Inferior parietal cortex (tissue), 1 donor: ENCODE measurements around the gene FJX1.

Source experiments
- DNase-seq: peaks from one replicate; pipeline ENCODE4 v3.0.0-alpha.2; 2016; ENCODE audit errors: extremely low spot score

The FJX1 gene, protein sequence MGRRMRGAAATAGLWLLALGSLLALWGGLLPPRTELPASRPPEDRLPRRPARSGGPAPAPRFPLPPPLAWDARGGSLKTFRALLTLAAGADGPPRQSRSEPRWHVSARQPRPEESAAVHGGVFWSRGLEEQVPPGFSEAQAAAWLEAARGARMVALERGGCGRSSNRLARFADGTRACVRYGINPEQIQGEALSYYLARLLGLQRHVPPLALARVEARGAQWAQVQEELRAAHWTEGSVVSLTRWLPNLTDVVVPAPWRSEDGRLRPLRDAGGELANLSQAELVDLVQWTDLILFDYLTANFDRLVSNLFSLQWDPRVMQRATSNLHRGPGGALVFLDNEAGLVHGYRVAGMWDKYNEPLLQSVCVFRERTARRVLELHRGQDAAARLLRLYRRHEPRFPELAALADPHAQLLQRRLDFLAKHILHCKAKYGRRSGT

DNA sequence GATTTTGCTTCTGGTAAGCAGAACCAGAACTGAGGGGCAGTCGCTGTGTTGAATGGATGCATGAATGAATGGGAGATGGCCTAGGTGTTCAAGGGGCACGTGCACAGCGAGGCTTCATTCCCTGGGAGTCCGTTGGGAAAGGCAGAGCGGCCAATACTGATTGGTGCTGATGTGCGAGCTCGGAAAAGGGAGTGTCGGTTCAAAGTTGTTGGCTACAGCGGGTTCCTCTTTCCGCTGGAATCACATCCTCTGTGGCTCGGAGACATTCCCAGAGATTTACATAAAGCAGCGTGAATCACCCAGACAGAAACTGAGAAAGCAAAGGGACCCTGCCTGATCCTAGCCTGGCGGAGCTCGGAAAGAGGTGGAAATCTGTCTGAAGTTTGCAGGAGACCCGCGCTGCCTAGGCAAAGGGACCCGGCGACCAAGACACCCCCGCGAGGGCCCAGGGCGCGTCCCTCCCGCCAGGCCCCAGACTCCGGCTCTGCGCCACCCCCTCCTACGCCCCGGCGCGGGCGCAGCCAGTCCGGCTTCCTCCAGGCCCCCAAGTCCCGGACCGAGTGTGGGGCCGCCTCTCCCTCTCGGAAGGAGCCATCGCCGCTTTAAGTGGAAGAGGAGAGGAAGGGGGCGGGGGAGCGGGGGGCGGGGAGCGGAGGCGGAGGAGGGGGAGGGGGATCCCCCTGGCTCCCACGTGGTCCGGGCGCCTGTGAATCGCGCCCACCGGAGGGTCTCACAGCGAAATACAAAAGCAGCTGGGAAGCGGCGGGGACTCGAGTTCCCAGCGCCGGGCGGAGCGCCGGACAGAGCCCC is at the start of gene FJX1:
TSS of gene FJX1 (plus strand) at position 774 of the 810 bp plus-strand sequence. CDS start 177 bp downstream, outside the sequence.
- DNase-seq = peak; percentile 39

DNA sequence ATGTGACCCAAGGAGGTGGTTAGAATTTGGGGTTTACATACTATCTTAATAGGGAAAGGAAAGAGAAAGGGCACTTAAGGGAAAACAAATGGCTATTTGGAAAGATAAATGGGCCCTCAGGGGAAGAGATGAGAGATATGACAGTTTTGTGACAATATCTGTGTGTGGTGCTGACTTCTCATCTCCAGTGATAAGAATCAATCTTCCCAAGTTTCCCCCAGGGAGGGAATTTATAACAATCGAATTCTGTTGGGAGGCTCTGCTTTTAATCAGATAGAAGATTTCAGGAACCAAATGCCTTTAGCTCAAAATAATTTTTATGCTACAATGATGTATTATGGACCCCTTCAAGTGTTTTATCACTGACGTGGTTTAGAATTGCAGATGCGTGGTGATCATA is 46.6 kb upstream of the FJX1 start:
- DNase-seq = no peak

DNA sequence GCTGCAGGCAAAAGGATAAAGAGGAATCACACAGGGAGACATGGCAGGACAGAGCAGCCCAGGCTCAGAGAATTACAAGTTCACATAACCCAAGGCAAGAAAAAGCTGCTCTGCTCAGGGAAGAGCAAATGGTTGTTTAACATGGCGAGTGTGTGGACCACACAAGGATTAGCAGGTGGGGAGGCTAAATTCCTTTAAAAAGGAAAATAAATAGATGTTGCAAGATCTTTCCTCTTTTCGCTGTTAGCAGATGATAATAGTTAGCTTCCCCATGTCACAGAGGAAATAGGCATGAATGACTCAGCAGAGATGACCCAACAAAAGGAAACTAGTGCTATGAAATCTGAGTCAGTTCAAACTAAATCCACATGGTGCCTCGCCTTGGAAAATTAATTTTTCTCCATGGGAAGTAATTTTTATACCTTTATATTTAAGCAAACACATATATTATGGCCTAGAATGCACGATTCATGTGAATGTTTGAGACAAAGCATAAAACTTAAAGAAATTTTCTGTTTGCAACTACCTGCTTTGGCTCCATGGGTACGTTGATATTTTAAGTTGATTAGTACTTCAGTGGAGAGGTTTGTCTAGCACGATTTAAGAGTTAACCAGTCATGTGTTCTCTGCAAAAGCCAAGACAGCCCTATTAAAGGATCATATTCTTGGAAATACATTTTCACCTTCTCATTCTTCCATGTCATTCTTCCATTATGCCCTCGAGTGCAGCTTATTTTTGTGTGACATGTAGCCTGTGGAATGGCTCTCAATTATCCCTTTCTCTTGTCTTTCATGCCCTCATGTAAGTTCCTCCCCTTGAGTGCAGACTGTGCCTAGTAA is 38.5 kb upstream of the FJX1 start:
- no peak for DNase-seq

DNA sequence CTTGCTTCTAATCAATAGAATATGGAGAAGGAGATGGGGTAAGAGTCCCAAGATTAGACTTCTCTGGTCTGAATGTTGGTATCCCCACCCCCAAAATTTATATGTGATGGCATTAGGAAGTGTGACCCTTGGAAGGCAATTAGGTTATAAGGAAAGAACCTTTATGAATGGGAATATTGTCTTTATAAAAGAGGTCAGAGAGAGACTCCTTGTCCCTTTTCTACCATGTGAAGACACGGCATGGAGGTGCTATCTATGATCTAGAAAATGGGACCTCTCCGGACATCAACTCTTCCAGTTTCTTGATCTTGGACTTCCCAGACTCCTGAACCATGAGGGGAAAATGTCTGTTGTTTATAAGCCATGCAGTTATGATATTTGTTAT is 37.9 kb upstream of the FJX1 start:
- DNase-seq = no peak

DNA sequence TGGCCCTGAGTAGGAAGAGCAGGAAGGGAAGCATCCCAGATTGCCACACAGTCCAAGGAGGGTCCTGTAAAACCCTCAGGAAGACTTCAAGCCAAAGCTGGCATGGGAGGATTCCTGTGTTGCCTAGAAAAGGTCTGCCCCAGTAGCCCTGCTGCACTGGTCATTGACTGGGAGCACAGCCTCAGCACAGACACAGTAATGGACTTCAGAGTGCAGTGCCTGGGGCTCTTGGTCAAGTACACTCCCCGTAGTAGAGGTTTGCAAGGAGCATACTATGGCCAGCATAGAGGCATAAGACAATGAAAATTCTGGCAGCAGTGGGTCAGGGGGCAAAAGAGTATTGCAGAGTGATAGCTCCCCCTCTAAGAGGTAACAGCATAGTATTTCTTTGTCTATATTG is 36.2 kb upstream of the FJX1 start:
- no peak for DNase-seq

DNA sequence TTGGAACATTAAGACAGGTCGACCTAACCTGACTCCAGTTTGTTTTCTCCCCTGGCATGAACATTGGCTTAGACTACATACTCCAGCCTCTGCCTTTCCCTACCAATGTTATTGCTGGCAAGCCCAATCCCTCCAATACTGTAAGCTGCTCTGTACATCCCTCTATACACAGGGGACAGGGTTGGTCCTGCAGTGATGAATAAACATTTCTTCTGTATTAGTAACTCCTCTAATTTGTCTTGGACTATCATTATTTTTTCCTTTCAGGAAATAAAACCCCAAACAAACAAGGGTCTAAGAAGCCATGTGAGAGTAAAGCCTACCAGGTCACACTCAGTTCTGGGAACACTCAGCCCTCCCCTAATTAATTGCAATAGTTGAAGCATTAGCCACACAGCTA is 35.1 kb upstream of the FJX1 start:
- DNase-seq = no peak

DNA sequence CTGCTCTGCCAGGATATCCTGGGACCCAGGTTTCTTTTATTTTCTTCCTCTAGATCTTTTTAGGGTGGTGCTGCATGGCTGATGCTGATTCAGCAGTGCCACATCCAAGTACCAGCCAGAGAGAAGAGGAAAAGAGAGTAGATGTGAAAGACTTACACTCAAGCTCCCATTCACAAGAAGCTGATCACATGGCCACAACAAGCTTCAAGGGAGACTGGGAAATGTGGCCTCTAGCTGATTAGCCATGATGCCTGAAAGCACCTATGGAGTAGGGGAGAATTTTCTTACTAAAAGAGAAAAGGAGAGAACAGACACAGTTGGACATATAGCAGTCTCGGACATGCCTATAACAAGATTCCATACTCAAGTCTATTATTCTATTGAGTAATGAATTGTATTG is 34.4 kb upstream of the FJX1 start:
- no peak for DNase-seq

DNA sequence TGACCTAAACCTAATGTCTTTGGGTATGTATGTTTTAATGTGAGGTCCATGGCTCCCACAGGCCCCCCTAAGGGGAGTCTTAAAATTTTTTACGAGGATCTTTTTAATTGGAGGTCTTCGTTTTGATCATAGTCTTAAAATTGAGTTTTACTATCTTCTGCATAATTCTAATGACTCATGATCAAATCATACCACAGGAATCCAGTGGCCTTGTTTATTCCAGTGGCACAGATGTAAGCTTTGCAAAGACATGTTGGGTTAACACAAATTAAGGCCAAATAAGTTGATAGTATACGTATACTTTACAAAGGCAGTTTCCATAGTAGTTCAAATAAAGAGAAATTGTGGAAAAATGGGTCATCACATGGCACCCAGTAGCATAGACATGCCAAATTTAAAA is 33.9 kb upstream of the FJX1 start:
- DNase-seq = no peak

DNA sequence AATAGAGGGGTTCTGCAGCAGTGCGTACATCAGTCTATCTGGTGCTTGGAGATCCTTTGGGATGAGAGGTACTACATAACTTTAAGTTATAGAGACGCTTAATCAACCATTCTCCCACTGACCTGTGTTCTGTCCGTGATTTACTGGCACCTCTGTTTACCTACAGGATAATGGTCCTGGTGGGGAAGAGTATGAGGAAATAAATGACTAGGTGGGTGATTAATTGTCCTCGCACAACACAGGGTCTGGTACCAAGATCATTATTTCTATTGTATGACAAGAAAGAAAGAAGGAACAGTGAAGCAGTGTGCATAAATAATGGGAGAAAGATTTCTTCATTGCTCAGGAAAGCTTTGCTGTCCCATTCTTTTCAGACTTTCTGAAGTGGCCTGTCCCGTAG is 32.8 kb upstream of the FJX1 start:
- no peak for DNase-seq

DNA sequence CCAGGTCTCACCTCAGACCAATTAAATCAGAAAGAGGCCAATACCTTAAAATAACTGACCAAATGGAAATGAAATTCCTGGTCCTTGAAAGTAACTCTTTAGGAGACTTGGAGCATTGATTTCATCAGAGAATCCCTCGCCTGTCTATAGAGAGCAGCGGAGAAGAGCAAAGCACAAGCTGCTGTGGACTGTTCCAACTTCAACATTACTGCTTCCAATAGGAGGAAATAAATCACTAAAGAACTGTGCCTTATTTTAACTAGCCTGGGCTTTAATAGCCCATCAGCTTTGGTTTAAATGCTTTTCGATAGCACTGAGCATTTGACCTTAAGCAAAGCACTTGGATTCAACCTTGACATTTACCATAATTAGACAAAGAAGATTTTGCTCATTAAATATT is 32.0 kb upstream of the FJX1 start:
- DNase-seq = no peak

DNA sequence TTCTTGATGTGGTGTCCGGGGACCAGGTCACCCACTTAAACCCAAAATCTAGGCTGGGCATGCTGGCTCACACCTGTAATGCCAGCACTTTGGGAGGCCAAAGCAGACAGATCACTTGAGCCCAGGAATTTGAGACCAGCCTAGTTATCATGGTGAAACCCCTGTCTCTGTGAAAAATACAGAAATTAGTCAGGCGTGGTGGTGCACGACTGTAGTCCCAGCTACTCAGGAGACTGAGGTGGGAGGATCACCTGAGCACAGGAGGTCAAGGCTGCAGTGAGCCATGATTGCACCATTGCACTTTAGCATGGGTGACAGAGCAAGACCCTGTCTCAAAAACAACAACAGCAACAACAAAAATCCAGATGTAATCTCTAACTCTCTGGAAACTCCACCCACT is 30.3 kb upstream of the FJX1 start:
- DNase-seq = no peak

DNA sequence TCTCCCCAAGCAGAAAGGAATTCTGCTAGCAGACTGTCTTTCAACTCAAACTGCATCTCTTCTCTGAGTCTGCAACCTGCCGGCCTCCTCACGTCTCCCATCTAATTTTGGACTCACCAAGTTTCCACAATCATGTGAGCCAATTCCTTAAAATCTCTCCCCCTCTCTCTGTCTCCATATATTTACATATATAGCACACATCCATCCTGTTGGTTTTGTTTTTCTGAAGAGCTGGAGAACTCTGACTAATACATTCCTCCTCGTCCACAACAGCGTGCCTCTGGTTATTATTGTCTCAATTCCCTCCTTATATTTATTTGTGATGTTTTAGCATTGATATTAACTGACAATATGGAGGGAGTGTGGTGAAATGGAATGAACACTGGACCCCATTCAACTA is 29.6 kb upstream of the FJX1 start:
- no peak for DNase-seq

DNA sequence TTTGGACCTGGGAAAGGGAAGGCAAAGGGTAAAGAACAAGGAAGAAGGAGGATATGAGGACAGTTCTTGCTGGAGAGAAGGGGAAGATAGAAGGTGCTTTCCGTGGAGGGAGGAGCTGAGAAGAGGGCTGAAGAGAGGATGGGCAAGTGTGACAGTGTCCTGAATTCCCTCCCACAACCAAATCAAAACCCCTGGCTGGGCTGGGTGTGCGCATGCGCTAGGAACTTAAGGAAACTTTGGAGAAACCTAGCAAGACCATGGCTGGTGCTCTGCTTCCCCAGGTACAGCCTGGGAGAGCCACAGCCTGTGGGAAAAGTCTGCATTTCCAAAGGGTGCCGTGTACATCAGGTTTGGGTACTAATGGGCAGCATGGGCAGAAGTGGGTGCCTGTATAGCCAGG is 29.0 kb upstream of the FJX1 start:
- no peak for DNase-seq

DNA sequence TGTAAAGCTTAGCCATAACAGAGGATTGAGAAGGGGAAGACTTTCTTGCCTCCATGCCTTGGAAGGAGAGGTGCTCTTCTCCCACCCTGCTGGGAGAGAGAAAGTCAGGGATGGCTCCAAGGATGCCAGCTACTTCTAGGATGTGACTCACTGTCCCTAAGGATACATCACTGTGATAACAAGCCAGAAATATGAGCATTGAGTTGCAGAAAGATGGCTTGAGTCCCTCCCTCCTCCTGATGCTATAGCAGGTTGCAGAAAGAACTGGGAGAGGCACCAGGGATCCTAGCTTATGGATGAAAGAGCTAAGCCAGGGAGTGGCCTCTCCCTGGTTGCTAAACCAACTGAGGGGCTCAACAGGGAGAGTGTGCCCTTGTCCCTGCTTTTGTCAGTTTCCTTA is 27.8 kb upstream of the FJX1 start:
- DNase-seq = no peak

DNA sequence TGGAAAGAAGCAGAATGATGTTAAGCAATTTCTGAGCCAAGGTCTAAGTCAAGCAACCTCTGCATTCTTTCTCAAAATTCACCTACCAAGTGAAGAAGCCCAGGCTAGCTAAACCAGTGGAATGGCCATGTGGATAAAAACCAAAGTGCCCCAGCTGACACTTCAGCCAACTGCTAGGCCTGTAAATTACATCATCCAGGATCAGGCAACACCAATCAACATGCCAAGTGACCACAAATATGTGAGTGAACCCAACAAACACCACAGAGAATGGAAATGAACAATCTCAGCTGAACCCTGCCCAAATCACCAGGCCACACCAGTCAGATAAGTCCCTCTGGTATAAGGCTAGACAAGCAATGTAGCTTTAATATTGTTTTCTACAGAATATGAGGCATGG is 25.1 kb upstream of the FJX1 start:
- DNase-seq = no peak

DNA sequence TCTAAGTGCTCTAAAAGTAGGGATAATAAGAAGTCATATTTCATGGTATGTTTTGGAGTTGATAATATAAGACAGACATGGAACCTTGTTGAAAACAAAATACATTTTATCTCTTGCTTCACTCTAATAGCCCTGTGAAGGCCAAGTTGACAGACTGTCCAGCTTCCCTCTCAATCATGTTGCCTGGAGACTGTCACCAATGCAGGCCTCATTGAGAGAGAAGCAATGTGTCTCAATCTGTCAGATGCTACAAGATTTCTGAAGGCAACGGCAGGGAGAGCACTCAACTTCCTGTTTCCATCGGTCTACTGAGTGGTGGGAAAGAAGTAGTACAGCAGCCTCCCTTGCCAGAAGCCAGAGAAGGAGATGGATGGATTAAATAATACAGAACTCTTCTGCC is 23.6 kb upstream of the FJX1 start:
- no peak for DNase-seq

DNA sequence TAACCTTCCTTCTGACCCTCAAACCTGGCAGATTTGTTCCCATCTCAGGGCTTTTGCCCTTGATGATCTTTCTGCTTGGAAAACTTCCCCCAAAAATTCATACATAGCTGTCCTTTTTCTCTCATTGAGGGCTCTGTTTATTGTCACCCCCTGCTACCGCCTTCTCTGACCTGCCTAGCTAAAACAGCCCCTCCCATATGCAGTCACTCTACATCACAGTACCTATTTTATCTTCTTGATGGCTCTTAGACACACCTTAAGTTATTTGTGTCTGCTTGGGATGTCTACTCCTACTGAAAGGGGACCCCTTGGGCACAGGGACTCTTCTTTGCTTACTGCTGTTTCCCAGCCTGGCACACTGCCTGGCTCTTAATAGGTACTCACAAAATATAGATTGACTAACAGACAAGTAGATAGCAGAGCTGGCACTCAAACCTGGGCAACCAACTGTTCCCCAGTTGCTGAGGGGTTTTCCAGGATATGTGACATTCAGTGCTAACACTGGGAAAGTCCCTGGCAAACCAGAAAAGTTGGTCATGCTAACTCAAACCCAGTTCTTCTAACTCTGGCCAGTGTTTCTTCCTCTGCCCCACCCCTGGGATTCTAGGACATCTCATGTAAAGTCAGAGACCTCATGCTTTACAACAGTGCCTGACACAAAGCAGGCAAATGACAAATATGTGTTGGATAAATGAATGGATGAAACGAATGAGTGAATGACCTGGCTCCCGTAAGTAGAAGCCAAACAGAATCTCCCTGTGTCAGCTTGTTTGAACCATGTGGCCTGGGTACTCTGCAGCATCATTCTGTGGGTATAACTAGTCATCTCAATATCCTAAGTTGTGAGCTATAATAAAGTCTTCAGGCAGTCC is 19.8 kb upstream of the FJX1 start:
- no peak for DNase-seq

DNA sequence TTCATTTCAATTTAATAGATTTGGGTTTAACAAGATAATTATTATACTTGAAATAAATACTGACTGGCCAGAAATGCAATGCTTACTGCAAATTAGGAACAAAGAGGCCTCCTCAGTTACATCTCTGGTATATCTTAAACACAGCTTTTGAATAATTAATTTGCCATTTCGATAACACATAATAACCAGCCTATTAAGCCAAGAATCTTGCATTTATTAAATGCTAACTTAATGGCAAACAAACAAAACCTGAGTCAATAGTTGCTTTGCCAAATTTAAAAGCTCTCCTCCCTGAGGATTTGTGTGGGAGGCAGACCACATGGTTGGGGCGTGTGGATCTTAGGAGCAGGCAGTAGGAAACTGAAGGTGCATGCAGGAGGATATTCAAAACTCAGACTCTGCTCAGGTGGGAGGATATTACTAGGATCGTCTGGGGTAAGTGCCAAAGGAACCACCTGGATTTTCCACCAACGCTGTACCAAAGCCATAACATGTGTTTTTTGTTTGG is 17.9 kb upstream of the FJX1 start:
- no peak for DNase-seq

DNA sequence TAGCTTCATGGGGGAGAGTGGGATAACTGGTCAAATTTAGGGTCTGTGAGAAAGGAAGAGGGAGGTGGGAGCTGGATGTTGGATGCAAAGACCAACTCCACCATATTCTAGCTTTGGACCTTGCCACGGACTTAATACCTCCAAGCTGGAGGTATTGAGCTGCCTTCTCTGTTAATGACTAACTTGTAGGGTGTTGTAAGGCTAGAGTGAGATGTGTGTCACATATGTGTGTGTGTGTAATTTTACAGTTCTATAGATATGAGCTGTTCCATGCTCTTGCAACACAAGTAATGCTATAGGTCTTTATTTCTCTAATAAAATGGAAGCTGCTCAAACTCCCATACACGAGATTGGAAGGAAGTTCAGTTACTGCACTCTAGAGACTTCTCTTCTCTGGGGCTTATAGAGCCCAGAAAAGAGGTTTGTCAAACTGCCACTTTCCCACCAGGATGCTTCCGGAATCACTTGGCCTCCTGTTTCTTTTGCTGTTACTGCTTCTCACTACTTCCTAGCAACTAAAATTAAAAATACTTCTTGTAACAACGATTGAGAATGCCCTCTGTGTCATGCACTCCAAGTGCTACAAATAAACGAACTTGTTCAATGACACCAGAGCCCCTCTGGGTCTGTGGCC is 16.0 kb upstream of the FJX1 start:
- DNase-seq = no peak

DNA sequence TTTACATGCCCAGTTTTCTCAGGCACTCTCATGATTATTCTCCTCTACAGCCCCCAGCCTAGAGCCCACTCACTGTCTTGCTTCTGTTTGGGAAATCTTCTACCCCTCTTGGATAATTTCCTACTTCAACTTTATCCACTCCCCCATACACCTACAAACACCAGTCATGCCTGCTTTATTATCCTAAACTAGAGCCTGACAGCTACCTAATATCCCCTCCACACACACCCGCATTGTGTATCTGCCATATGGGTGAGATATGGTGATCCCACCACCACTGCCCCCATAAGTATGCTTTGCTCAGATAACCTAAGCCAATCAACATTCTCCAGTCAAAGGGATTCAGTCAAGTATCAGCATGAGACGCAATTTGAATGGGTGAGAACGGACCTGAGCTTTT is 15.3 kb upstream of the FJX1 start:
- DNase-seq = no peak

DNA sequence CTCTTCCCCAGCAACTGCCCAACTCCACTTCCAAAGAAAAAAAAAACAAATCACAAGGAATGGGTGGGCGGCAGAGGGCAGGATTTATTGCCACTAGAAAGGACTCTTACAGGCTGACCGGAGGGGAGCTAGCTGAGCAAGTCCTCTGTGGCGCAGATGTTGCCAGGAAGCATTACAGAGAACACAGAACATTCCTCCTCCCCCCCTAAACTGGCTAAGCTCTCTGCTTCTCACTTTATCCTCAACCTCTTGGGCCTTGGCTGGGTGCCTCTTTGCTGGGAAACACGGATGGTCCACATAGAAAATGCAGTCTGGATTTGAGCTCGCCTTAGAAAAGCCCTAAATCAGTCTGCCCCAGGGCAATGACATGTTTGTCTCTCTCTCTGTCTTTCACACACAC is 12.6 kb upstream of the FJX1 start:
- no peak for DNase-seq
